Measurements from ENCODE around the gene AMPD2.

Gene AMPD2

DNA sequence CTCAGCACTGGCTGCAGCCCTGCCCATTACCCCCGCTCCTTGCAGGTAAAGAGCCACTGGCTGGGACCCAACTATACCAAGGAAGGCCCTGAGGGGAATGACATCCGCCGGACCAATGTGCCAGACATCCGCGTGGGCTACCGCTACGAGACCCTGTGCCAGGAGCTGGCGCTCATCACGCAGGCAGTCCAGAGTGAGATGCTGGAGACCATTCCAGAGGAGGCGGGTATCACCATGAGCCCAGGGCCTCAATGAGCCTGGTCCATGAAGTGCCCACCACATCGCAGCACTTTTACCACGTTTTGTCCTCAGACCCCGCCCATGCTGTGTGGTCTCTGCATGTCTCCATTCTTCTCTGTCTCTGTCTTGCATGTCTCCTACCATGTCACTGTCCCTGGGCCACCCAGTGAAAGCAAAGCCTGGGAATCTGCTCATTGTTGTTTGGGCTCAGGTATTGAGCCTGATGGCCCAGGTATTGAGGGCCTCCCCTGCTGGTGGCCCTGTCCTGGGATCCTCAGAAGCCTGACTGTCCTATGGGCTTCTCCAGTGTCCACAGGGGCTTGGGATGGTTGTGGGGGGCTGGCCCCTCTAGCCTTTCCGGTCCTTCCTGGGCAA, 11.4 kb downstream of the AMPD2 start:
- DNase-seq (ENCODE audit: low read depth): no peak

DNA sequence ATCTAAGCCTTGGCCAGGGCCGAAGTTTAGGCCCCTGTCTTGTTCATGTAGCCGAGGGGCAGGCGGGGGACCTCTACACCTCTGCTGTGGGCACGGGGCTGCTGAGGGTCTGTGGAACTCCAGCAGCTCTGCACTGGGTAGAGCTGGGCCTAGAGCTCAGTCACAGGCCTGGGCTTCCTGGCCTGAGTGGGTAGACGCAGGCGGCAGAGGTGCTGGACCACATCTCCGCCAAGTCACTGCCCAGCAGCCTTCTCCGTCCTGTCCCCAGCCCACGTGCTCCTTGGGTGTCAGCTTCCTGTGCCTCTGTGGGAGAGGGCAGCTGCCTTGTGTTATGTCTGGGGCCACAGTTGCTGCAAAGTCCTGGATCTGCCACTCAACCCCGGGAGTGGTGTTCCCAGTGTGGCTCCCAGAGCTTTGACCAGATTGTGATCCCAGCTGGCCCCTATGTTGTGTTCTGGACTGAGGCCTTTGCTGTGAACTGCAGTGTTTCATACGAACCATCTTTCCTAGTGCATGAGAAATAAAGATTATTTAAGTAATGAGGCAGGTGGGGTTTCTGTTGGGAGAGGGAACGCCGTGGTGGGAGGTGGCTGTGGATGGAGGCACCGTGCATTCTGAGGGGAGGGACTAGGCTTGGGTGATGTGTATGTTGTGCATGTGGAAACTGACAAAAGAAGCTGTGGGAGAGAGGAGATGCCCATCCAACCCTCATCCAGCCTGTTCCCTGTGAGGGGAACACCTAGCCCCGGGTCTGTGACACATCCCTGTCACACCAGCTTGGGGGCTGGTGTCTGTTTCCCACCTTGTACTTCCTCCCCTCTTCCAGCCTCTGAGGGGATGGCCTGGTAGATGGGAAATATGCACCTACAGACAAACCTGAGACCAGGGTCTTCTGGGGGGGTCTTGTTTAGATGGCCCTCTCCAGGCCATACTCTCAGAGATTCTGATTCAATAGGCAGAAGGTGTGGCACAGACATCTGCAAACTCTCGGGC, 12.2 kb downstream of the AMPD2 start:
- no peak for DNase-seq (ENCODE audit: low read depth)

DNA sequence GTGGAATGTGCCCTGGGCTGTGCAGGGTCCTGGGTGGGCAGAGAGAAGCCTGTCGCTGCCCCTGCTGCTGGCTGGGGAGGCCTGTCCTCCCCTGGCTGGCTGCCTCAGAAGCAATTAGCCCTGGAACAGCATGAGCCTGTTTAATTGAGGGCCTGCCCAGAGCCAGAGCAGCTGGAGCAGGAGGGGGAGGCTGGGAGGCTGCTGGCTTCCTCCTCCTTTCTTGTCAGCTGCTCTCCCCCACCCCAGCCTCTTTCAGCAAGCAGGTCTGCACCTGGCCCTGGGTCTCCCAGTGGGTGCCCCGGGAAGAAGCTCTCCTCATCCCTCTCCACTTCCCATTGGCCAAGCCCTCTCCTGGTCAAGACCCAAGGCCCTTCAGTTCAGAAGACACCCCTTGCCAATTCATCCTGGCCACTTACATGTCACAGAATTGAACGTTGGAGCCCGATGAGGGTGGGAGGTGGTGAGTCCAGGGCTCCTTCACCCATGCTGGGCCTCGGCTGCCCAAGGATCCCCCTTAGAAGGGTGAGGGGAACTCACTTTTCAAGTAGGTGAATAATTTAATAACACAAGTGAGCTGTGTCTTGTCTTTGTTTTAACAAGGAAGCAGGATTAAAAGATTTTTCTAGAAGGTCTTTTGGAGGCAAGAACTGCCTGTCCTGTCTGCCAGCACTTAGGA, 13.2 kb downstream of the AMPD2 start:
- DNase-seq (ENCODE audit: low read depth): no peak

DNA sequence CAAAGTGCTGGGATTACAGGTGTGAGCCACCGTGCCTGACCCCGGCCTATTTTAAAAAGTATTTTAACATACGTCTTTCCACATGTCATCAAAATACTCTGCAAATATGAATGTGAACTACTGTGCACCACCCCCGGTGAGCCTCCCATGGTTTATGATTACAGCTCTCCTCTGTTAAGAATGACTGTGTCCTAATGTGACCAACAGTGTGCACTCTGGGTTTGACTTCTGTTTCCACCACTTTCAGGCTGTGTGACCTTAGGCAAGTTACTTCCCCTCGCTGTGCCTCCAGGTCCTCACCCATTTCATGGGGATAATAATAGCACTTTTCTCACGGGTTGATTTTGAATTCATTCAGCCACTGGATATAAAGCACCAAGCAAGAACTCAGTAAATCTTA, 14.7 kb downstream of the AMPD2 start:
- DNase-seq (ENCODE audit: low read depth): no peak

DNA sequence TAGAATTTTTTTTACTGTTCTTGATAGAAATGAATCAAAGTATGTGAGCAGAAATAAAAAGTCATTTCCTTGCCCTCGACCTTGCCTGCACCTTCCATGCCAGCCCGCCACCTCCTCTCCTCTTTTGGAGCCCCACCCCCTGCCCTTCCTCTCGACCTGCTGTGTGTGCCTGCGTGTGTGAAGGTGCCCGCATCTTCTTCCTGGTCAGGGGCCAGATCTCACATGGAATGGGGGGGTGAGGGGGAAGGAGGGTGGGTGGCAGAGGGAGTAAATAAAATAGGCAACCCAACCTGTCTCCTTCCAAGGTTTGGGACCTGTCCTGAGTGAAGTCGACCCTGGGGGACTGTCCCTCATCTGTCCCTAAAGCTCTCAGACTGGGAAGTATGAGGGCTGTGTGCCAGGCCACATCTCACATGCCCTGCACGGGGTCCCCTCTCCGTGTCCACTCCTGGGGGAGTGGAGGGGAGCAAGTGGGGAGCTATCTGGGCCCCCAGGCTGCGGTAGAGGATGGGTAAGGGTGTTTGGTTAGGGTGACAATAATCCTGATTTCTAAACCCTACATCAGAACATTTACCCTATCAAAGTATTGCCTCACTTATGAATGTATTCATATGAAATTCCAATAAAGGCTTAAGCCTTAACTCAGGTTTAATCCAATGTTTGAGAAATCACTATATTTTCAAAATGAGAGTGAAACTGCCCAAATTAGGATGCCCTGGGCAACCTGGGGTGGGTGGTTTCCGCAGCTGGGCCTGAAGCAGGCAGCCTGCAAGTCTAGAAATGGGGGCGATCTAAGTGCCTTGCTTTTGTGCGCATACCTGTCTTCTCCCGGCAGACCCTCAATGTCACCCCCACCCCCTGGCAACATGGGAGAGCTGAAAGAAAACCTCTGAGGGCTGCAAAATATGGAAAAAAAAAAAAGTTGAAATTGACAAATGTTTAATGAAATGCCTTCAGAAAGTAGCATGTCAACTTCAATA, 15.4 kb downstream of the AMPD2 start:
- no peak for DNase-seq (ENCODE audit: low read depth)

DNA sequence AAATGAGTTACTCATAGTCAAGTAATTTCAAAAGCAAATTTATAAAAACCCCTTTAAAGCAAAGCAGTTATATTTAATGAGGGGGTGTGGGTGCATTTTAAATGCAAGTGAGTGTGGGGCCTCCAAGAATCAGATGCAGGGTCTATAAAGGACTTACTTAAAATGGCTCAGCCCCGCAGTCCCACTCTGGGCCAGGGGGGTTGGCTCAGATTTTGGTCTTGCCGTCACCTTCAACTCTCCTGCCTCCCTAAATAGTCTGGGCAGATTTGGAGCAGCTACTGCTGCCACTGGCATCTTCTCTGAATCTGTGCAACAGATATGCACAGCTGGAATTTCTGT, 16.2 kb downstream of the AMPD2 start:
- DNase-seq (ENCODE audit: low read depth): no peak

DNA sequence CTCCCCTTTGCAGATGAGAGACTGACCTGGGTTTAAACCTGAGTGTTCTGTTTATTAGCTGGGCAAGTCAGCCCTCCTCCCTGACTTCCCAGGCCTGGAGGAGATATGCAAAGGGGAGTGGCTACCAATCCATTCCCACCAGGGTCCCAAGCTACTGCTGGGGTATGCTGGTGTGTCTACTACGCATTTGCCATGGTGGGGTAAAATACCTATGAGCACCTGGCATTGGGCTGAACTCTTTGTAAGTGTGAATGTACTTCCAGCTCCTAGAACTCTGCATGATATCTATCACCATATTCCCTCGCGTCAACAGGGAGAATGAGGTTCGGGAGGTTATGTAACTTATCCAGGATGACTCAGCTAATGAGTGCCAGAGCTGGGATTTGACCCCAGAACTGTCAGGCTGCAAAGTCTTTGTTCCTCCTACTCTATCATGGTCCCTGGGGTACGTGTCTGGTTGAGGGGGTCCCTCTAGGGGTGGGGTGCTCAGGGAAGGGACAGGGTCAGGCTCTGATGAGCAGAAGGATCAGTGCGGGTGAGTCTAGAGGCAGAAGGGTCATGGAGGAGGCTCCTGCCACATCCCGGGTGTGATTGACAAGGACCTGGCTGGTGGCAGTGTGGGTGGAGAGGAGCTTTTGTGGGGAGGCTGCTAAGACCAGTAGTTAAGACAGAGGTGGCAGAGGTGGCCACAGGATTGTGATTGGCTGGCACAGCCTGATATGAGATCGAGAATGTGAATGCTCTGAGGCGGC, 16.7 kb downstream of the AMPD2 start:
- DNase-seq (ENCODE audit: low read depth): peak; percentile 62

DNA sequence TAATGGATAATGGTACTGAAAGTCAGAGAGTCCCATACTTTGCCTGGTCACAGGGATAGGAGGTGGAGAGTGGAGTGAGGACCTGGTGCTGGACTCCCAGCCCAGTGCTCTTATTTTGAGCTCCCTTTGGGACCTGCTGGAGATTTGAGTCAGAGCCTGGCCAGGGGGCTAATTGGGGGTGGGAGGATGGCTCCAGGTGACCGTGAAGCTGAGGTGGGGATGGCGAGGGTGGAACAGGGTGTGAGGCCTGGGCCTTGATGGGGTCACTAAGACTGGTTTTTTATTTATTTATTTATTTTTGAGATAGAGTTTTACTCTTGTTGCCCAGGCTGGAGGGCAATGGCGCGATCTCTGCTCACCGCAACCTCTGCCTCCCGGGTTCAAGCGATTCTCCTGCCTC, 17.8 kb downstream of the AMPD2 start:
- no peak for DNase-seq (ENCODE audit: low read depth)

DNA sequence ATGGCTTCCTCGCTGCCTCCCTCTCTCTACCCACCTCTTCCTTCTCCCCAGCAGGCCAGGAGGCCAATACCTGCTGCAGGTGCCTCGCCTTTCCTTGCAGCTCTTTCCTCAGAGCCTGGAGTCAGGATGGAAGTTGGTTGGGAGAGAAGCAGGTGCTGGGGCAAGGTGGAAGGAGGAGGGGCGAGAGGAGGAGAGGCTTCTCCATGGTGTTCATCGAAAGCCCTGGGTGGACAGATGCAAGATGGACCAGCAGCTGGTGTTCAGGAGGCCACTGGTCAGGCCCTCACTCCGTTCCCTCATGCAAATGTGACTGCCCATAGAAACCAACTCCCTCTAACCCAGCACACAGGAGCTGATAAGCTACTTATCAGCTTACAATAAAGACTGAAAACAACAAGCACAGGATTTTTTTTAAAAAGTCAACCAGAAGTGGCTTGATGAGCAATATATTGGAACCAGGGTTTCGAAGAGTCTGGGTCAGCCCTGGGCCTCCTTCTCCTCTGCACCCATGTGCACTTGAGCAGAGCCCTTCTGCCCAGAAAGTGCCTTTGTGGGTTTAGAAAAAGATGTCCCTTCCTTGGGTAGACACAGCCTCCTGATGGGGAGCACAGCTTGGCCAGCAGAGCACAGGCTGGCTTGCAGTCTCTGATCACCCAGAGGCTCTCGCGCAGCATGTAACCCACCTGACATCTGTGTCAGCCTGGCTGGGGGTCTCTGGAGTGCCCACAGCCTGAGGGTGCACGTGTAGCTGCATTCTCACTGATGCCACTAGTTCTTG, 19.6 kb downstream of the AMPD2 start:
- no peak for DNase-seq (ENCODE audit: low read depth)

DNA sequence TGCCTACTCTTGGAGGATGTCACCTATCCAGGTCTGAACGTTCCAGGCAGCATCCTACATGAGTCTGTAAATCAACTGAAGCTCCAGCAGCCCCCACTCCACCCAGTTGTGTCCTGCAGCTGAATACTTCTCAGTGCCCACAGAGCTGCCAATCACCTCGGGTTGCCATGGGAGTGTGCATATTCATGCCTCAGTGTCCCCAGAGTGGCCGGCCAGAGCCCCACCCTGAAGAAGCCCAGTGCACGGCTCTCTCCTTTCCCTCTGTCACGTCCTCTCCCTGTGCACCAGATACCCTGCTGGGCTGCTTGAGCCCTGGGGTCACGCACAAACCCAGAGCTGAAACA, 20.2 kb downstream of the AMPD2 start:
- DNase-seq (ENCODE audit: low read depth): no peak

DNA sequence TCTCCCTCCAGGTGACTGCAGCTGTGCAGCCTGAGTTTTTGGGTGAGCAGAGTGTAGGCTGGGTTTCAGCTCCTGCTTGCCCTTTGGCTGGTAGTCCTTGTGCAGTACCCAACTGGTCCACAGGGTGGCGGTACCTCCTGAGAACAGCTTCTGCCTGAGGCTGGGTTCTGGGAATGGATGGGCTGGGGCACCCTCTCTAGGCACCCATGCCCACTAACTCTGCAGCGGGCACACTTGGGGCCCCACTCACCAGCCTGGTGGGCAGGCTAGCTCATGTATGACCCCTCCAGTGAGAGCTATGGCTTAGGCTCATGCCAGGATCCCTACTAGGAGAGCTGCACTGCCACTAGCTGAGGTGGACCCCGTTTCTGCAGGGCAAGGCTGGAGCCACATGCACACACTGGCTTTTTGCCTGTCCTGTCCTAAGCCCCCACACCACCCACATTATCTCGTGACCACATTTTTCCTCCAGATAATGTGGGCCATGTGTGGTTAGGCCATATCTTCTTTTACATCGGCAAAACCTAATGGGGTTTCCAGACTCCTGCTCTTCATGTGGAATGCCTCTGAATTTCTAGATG, 20.7 kb downstream of the AMPD2 start:
- DNase-seq (ENCODE audit: low read depth): peak; percentile 34

DNA sequence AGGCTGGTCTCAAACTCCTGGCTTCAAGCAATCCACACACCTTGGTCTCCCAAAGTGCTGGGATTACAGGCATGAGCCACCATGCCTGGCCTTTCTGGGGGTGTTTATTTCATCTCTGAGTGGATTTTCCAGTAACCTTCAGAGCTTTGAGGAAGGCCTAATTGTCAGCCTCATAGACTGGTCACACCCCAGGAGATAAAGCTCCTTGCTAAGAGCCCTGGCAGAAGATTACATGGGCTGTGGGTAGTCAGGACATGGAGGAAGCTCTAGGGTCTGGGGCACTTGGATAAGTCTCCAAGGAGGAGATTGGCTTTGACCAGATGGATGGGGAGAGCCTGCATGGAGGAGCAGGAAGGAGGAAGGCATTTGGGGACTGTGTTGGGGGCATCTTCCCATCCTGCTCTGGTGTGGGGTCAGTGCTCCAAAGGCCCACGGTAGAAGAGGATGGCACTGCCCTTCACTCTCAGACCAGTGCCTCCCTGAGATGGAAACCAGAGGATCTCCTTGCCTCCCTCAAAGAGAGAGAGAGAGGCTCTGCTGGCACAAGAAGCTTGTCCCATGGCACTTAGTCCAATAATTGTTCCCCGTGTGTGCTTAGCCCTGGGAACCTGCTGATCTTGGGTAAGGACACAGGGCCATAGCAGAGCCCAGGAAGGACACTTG, 21.6 kb downstream of the AMPD2 start:
- no peak for DNase-seq (ENCODE audit: low read depth)

DNA sequence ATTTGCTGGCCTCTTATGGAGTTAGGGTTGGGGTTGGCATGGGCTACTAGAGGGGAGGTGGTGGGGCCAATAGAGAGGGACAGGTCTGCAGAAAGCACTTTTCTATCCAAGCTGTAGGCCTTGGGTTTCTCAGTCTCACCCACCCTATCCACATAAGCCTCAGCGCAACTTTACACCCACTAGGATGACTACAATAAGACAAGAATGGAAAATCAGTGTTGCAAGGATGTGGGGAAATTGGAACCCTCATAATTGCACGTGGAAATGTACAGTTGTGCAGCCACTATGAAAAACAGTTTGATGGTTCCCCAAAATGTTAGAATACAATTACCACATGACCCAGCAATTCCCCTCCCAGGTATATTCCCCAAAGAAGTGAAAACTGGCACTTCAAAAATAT, 22.2 kb downstream of the AMPD2 start:
- DNase-seq (ENCODE audit: low read depth): no peak

DNA sequence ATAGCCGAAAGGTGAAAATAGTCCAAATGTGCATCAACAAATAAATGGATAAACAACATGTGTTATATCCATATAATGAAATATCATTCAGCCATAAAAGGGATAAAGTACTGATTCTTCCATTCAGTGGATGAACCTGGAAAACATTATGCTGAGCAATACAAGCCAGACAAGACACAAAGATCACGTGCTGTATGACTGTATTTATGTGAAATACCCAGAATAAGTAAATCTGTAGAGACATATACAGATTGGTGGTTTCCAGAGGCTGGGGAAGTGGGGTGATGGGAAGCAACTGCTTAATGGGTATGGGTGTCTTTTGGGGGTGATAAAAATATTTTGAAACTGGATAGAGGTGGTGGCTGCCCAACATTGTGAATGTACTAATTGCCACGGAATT, 23.0 kb downstream of the AMPD2 start:
- DNase-seq (ENCODE audit: low read depth): no peak

DNA sequence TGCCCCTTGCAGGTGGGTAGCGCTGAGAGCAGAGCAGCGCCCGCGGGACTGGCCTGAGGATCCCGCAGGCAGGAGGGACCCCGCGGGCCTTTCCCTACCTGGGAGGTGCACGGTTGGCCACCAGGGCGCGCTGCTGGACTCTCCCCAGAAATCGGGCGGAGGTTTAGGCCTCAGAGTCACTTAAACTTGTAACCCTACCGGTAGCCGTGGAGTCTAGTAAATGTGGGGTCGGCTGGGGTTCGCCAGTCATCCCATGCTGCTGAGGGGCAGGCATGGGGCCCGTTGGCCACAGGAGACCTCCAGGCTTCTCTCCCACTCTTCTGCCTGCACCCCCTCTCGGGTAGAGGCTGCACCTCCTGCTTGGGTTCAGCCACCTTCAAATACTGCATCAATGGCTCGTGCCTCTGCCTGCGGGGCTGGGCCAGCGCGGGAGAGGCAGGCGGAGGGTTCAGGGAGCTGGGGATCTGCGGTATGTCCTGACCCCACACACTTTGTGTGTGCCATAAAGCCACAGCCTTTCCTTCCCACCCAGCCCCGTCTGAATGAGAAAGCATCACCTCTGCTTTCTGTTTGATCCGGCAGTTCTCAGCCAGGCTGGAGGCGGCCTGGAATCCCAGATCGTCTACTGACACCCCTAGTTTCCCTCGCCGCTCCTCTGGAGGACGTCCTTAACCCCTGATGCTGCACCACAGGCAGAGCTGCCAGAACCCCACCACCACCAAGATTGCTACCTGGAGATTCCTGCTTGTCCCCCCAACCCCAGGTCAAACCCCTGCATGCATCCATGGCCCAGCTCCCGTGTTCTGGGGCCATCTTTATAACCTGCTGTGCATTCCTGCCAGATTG, 24.0 kb downstream of the AMPD2 start:
- peak; percentile 44 for DNase-seq (ENCODE audit: low read depth)

DNA sequence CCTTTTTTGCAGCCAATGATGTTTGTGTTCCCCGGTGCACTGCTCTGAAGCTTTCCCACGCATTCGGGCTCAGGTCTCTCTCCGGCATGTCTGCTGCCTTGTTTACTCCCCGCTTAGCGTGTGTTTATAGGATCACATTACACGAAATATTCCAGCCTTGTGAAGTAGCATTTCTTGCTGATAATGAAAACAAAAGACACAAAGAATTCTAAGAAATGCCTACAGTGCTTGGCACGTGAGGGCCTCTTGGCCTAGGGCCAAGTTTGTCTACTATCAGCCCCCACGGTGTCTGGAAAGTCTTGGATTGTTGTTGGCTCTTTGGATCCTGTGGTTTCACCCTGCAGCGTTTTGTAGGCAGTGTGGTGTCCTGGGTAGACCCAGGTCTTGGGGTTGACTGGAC, 25.0 kb downstream of the AMPD2 start:
- DNase-seq (ENCODE audit: low read depth): no peak

DNA sequence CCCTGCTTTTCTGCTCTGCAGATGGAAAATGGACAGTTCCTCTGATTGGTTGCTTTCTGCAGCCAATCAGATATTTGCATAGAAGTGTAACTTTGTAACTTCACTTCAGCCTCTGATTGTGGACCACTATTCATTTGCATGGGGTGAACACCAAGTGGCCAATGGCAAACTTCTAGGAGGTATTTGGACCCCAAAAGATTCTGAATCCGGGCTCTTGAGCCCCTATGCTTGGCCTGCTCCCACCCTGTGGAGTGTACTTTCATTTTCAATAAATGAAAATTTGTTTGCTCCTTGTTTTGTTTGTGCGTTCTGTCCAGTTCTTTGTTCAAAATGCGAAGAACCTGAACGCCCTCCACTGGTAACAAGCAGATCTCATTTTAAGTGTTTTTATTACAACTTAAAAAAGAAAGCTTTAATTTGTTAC, 29.9 kb downstream of the AMPD2 start:
- DNase-seq (ENCODE audit: low read depth): peak; percentile 25

DNA sequence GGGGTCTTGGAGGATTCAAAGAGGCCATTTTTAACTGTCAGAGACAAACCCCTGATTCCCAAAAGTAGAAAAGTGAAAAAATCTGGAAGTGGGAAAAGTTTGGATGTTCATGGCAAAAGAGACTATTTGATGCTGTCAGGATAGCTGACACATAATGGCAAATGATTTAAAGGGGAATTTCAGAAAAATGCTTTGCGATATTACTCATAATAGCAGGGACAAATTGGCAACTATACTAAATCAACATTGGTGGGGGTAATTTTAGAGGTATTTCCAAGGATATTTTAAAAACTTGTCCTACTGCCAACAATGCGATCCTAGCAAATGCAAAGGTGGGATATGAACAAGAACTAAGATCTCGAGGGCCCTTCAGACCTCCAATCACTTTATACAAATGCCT, 31.0 kb downstream of the AMPD2 start:
- no peak for DNase-seq (ENCODE audit: low read depth)

DNA sequence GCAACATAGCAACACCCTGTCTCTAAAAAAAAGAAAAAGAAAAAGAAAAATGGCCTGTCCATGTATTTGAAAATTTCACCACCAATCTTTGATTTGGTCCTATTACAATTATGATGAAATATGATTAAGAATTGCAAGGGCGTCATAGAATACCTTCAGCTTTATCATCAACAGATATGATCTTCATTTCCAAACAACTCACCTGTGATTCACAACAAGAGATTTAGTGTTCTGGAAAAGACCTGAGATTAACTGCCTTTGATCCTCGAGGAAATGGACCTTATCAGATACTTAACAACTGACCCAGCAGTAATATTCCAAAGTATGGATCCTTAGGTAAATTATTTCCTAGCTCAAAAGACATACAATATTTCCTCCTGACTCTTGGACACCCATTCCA, 32.8 kb downstream of the AMPD2 start:
- DNase-seq (ENCODE audit: low read depth): no peak

Data from stromal cell of bone marrow (primary cell).